DOHH2 (cell line): ENCODE results near the gene CHCHD1.

Experiments used
- EZH2phosphoT487 ChIP-seq: fragments of 200-600 bp; sonication (generic); IDR thresholded peaks from 2 replicates; pipeline ENCODE4 v1.6.1; 2017; ENCODE audit warnings: borderline replicate concordance, mild to moderate bottlenecking, antibody characterized with exemption, low read length, moderate library complexity, mixed read lengths
- TF ChIP-seq, protein P1 (sequence below): fragments of 200-600 bp; sonication (generic); IDR thresholded peaks from one replicate; pipeline ENCODE4 v1.5.1; 2014; ENCODE audit warnings: antibody characterized with exemption, mild to moderate bottlenecking, low read depth, low read length; ENCODE audit not compliant: poor library complexity, severe bottlenecking

DNA sequence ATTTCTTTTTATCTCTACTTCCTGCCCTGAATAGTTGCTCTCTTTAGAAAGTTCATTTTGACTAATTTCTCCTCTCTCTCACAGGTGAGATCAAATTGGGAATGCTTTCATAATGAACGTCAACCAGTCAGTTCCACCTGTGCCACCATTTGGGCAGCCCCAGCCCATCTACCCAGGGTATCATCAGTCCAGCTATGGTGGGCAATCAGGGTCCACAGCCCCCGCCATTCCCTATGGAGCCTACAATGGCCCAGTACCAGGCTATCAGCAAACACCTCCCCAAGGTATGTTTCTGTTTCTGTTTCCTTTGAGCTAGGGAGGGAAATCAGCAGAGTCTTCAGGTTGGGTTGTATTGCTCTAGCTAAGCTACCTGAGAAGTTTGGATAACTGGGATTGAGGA is 35.1 kb upstream of the CHCHD1 start:
- TF ChIP-seq, protein P1, sequence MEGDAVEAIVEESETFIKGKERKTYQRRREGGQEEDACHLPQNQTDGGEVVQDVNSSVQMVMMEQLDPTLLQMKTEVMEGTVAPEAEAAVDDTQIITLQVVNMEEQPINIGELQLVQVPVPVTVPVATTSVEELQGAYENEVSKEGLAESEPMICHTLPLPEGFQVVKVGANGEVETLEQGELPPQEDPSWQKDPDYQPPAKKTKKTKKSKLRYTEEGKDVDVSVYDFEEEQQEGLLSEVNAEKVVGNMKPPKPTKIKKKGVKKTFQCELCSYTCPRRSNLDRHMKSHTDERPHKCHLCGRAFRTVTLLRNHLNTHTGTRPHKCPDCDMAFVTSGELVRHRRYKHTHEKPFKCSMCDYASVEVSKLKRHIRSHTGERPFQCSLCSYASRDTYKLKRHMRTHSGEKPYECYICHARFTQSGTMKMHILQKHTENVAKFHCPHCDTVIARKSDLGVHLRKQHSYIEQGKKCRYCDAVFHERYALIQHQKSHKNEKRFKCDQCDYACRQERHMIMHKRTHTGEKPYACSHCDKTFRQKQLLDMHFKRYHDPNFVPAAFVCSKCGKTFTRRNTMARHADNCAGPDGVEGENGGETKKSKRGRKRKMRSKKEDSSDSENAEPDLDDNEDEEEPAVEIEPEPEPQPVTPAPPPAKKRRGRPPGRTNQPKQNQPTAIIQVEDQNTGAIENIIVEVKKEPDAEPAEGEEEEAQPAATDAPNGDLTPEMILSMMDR: no peak
- no peak for TF ChIP-seq EZH2phosphoT487
